HG03565 (cell line): ENCODE measurements around the gene PRORP.
"Not testable (repeated sequence)": the region's sequence is repeated elsewhere in the genome, so short reads cannot be mapped to it uniquely, and the experiment has no call there.

Source experiments
- ATAC-seq: cut with Tn5 transposase; IDR thresholded peaks from one replicate; pipeline ENCODE4 v1.9.1; 2021; ENCODE audit warnings: mild to moderate bottlenecking, moderate library complexity; ENCODE audit not compliant: unreplicated experiment

PRORP gene

DNA sequence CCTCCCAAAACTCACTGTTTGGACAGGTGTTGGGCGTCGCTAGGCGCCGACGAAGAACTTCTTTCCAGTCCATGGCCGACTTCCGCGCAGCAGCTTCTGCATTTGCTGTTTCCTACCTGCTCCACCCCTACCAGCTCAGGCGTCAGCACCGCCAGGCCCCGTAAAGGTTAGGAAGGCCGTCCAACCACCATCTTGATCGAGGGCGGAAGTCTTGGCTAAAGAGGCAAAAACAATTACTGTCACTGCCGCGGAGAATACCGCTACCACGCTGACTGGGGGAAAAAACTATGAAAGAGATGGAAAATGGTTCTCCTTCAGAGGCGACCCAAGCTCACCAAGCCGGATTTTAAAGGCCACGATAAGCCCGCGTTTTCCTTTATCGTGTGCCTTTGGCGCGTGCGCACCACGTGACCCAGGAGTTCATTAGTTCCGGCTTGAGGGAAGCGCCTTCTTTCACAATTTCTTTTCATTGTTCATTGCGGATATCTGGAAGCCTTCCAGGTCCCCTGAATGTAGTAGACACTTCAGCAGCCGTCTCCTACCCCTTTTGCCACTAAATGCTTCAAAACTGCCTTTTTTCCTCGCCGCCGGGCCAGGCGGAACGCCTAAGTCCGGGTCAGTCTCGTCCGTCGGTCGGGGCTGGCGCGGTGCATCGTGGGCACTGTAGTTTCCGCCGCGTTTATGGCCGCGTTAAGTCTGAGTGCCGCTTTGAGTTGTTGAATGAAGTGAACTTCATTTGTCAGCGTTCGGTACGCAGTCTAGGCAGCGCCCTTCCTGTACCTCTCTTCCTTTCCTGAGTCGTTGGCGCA is at the start of gene PRORP, which contains the start of gene PPP2R3C:
Gene PRORP, plus strand, starts transcription at position 666 of the 809 bp plus-strand sequence. CDS start 694 bp downstream, outside the sequence.
Gene PPP2R3C, minus strand, starts transcription at position 104 of the 809 bp plus-strand sequence. Its CDS starts 31 bp downstream, at position 73.
- ATAC-seq = peak; percentile 76

GRCh38 chr14:35073486-35073885 is 48.9 kb upstream of the PRORP start:
- ATAC-seq = no peak

DNA sequence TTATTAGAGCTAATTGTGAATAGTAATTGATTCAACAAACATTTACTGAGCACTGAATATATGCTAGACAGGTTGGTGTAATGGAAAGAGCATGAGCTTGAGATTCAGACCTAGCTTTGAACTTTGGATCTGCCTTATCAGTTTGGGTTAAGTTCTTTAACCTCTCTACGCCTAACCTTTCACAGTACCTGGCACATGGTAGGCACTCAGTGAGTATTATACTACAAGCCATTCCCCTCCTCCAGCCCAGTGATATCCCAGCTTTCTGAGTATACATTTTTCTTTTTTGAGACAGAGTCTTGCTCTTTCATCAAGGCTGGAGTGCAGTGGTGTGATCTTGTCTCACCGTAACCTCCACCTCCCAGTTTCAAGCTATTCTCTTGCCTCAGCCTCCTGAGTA is 44.3 kb upstream of the PRORP start:
- ATAC-seq = no peak

GRCh38 chr14:35079742-35080141 is 42.6 kb upstream of the PRORP start:
- no peak for ATAC-seq

- no peak for ATAC-seq
These were observed 38.7 kb upstream of the PRORP start for GRCh38 chr14:35083530-35084150.

DNA sequence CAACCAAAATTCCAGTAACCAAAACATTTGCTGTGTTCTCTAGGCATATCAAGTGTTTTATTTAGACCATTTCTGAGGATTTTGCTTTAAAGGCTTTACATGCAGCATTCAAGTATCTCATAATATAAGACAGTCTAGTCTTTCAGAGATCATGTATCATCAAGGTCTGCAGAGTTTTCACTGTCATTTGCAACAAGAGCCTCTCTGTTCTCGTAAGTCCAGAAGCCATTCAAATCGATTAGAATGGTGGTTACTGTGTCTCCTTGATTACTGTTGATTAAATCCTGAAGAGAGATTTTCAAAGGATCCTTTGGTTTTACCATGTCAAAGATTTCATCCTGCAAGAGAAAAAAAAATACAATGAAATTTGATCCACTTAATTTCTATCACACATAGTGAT is 36.9 kb upstream of the PRORP start:
- ATAC-seq = no peak

DNA sequence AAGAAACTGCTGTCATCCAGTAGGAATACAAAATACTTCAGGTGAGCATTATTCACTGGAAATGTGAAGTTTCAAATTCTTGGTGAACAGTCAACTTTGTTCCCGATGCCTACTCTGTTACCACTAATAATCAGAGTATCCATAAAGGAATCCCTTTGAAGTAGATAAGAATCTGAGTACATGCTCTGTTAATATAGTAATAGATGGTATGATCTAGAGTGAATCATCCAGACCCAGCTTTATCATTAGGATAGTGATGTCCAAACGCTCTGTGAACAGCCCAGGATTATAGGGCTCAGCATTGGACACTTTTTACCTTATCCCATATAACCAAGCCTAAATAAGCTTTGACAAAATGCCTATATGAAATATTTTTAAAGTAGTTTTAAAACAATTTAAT is 33.8 kb upstream of the PRORP start:
- no peak for ATAC-seq

DNA sequence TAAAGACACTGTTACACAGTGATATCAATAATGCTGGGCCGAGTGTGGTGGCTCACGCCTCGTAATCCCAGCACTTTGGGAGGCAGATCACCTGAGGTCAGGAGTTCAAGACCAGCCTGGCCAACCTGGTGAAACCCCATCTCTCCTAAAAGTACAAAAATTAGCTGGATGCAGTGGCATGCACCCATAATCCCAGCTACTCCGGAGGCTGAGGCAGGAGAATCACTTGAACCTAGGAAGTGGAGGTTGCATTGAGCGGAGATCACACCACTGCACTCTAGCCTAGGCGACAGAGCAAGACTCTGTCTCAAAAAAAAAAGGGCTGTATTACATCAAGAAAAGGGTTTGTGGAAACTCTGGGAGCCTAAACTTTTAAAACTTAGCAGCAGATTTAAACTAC is 27.7 kb upstream of the PRORP start:
- ATAC-seq = not testable (repeated sequence)

DNA sequence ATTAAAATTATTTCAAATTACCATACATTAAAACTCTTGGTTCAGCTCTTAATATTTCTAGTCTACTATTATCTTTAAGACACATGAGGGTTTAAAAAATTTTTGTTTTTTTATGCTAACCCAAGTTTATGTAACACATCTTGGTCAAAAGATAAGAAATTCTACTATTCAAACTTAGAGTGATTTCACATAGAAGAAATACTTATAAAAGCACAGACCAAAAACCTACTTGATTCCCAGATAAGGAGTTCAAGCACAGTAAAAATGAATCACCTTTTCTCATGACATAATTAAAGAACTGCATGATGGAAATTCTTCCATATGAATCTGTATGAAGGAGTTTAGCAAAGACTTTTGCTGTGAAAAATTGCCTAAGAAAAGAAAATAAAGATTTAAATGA is 14.5 kb upstream of the PRORP start:
- no peak for ATAC-seq

- no peak for ATAC-seq
These were observed 9.7 kb upstream of the PRORP start for GRCh38 chr14:35112641-35113040.

- ATAC-seq = no peak
These were observed 8.9 kb upstream of the PRORP start for GRCh38 chr14:35113308-35113950.

- no peak for ATAC-seq
These were observed 8.3 kb upstream of the PRORP start for GRCh38 chr14:35114036-35114435.

DNA sequence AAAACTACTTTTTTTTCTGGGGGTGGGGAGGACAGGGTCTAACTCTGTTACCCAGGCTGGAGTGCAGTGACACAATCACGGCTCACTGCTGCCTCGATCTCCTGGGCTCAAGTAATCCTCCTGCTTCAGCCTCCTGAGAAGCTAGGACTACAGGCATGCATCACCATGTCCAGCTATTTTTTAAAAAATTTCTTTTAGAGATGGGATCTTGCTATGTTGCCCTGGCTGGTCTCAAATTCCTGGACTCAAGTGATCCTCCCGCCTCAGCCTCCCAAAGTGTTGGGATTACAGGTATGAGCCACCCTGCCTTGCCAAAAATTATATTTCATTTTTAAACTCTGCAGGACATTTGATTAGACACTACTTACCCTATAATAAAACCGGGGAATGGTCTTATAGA is 6.1 kb upstream of the PRORP start:
- no peak for ATAC-seq

- ATAC-seq = no peak
These were observed 5.2 kb upstream of the PRORP start for GRCh38 chr14:35117112-35117511.

DNA sequence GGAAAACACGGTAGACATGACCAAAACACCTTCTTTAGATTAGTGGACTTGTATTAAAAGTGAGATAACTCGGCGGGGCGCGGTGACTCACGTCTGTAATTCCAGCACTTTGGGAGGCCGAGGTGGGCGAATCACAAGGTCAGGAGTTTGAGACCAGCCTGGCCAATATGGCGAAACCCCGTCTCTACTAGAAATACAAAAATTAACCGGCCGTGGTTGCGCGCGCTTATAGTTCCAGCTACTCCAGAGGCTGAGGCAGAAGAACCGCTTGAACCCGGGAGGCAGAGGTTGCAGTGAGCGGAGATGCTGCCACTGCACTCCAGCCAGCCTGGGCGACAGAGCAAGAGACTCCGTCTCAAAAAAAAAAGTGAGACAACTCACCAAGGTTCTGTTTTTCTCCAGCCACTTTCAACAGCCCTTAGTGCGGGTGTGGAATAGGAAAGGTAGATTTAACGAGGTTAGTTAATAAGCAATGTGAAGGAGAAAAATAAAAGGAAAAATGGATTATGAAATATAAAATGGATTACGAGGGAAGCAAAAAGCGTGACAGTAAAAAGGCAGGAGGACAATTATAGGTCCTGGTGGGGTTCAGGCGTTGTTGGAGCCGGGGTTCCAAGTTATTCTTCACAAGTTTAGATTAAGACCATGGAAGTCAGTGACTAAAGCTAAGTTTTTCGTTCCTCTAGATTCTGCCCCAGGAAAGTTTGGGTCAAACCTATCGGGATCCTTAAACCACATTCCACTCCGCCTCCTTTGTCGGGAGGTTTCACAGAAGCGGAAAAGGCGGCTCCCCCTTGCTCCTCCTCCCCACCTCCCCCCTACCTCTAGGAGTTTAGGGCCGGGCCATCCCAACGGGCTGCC is 1.1 kb upstream of the PRORP start:
- ATAC-seq = no peak

- ATAC-seq = no peak
These were observed 490 bp downstream of the PRORP start for GRCh38 chr14:35122696-35123387.

DNA sequence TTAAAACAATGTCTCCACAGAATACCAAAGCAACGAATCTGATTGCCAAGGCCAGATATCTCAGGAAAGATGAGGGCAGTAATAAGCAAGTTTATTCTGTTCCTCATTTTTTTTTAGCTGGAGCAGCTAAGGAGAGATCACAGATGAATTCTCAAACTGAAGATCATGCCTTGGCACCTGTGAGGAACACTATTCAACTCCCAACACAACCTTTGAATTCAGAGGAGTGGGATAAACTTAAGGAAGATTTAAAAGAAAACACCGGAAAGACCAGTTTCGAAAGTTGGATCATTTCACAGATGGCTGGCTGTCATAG is 994 bp downstream of the PRORP start:
- ATAC-seq = no peak

DNA sequence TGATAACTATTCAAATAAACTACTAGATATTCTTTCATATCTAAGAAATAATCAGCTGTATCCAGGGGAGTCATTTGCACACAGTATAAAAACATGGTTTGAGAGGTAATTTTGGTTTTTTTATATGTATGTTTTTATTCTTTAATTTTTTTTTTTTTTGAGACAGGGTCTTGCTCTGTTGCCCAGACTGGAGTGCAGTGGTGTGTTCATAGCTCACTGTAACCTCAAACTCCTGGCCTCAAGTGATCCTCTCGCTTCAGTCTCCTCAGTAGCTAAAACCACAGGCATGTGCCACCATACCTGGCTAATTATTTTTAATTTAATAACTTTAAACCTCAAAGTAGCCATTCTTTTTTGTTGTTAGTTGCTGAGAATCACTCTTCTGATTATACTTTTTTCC is 1.8 kb downstream of the PRORP start:
- ATAC-seq = no peak

GRCh38 chr14:35133542-35134328 is 11.4 kb downstream of the PRORP start:
- ATAC-seq = no peak
